ENCODE data around the gene DEFB110. TPM values are rescaled to one million over a fixed set of nuclear protein-coding genes. Genes with fewer than 3 reads are reported as not detected.

The DEFB110 gene
- not detected in 2 replicates for total RNA-seq (2014; rRNA removed; shearing (Covaris generic))

- no peak for DNase-seq (ENCODE audit: low spot score)
- in situ Hi-C loops (cut with HindIII; ENCODE audit: low sequenced_read_pairs), result no loop called here
Observed at GRCh38 chr6:50021894-50022293, at the start of gene DEFB110. Gene DEFB110 (minus strand): TSS chr6:50021994. CDS start chr6:50021935, 59 bp downstream.

- in situ Hi-C loops (cut with HindIII; ENCODE audit: low sequenced_read_pairs), result no loop called here
Observed at GRCh38 chr6:50070101-50070500, 48.3 kb upstream of the DEFB110 start.

GRCh38 chr6:50062051-50062450 is 40.3 kb upstream of the DEFB110 start:
- in situ Hi-C loops (cut with HindIII; ENCODE audit: low sequenced_read_pairs), result no loop called here
- no peak for DNase-seq (ENCODE audit: low spot score)

More at GRCh38 chr6:50070101-50070500, 48.3 kb upstream of the DEFB110 start:
- DNase-seq (ENCODE audit: low spot score), result no peak

GRCh38 chr6:50056242-50056641 is 34.4 kb upstream of the DEFB110 start:
- no peak for DNase-seq (ENCODE audit: low spot score)
- in situ Hi-C loops (cut with HindIII; ENCODE audit: low sequenced_read_pairs), result no loop called here

GRCh38 chr6:50049829-50050228 is 28.0 kb upstream of the DEFB110 start, which contains the start of gene DEFB112:
Gene DEFB112 (minus strand): TSS chr6:50049929. CDS start chr6:50049869, 60 bp downstream.
- in situ Hi-C loops (cut with HindIII; ENCODE audit: low sequenced_read_pairs), result no loop called here
- no peak for DNase-seq (ENCODE audit: low spot score)

GRCh38 chr6:50047026-50047425 is 25.2 kb upstream of the DEFB110 start:
- DNase-seq (ENCODE audit: low spot score), result no peak
- in situ Hi-C loops (cut with HindIII; ENCODE audit: low sequenced_read_pairs), result no loop called here

GRCh38 chr6:50030777-50031562 is 9.2 kb upstream of the DEFB110 start:
- in situ Hi-C loops (cut with HindIII; ENCODE audit: low sequenced_read_pairs), result no loop called here
- no peak for DNase-seq (ENCODE audit: low spot score)

GRCh38 chr6:50030350-50030749 is 8.6 kb upstream of the DEFB110 start:
- no peak for DNase-seq (ENCODE audit: low spot score)
- in situ Hi-C loops (cut with HindIII; ENCODE audit: low sequenced_read_pairs), result no loop called here

- DNase-seq (ENCODE audit: low spot score), result no peak
- in situ Hi-C loops (cut with HindIII; ENCODE audit: low sequenced_read_pairs), result no loop called here
Observed at GRCh38 chr6:50025258-50025657, 3.5 kb upstream of the DEFB110 start.

- no peak for DNase-seq (ENCODE audit: low spot score)
Observed at GRCh38 chr6:50007819-50008218, 14.0 kb downstream of the DEFB110 start.

GRCh38 chr6:50003139-50003538 is 18.7 kb downstream of the DEFB110 start:
- DNase-seq (ENCODE audit: low spot score), result no peak
- in situ Hi-C loops (cut with HindIII; ENCODE audit: low sequenced_read_pairs), result no loop called here

More at GRCh38 chr6:50007819-50008218, 14.0 kb downstream of the DEFB110 start:
- in situ Hi-C loops (cut with HindIII; ENCODE audit: low sequenced_read_pairs), result no loop called here

GRCh38 chr6:49995278-49995677 is 26.5 kb downstream of the DEFB110 start:
- no peak for DNase-seq (ENCODE audit: low spot score)
- in situ Hi-C loops (cut with HindIII; ENCODE audit: low sequenced_read_pairs), result no loop called here

- no peak for DNase-seq (ENCODE audit: low spot score)
- in situ Hi-C loops (cut with HindIII; ENCODE audit: low sequenced_read_pairs), result no loop called here
Observed at GRCh38 chr6:49988900-49989299, 32.9 kb downstream of the DEFB110 start.

GRCh38 chr6:49987749-49988148 is 34.0 kb downstream of the DEFB110 start:
- in situ Hi-C loops (cut with HindIII; ENCODE audit: low sequenced_read_pairs), result no loop called here
- no peak for DNase-seq (ENCODE audit: low spot score)

- DNase-seq (ENCODE audit: low spot score), result no peak
- in situ Hi-C loops (cut with HindIII; ENCODE audit: low sequenced_read_pairs), result no loop called here
Observed at GRCh38 chr6:49986551-49986950, 35.2 kb downstream of the DEFB110 start.

GRCh38 chr6:49982046-49982445 is 39.7 kb downstream of the DEFB110 start:
- in situ Hi-C loops (cut with HindIII; ENCODE audit: low sequenced_read_pairs), result no loop called here
- no peak for DNase-seq (ENCODE audit: low spot score)

GRCh38 chr6:49980898-49981297 is 40.9 kb downstream of the DEFB110 start:
- in situ Hi-C loops (cut with HindIII; ENCODE audit: low sequenced_read_pairs), result no loop called here
- DNase-seq (ENCODE audit: low spot score), result no peak

GRCh38 chr6:49979584-49979983 is 42.2 kb downstream of the DEFB110 start:
- no peak for DNase-seq (ENCODE audit: low spot score)
- in situ Hi-C loops (cut with HindIII; ENCODE audit: low sequenced_read_pairs), result no loop called here

- no peak for DNase-seq (ENCODE audit: low spot score)
- in situ Hi-C loops (cut with HindIII; ENCODE audit: low sequenced_read_pairs), result no loop called here
Observed at GRCh38 chr6:49978332-49979226, 43.2 kb downstream of the DEFB110 start.

GRCh38 chr6:49969605-49970004 is 52.2 kb downstream of the DEFB110 start, which contains the start of gene DEFB113:
Gene DEFB113 (minus strand): TSS chr6:49969625. CDS start chr6:49969625, 0 bp downstream.
- in situ Hi-C loops (cut with HindIII; ENCODE audit: low sequenced_read_pairs), result no loop called here
- DNase-seq (ENCODE audit: low spot score), result no peak

Data from G401 (cell line).